Measurements from ENCODE around the gene PARD6G. TPM values are rescaled to one million over a fixed set of nuclear protein-coding genes. Genes with fewer than 3 reads are reported as not detected.
"Not testable (repeated sequence)": the region's sequence is repeated elsewhere in the genome, so short reads cannot be mapped to it uniquely, and the experiment has no call there.

Gene PARD6G
- under 1 TPM in 4 of 5 donors, not detected in 1; 0.15 to 0.96 (median 0.50) TPM for total RNA-seq
- total RNA-seq (2013), result 0.26 TPM
- total RNA-seq, result 0.06 to 4.4 (median 0.55) reads per million in 29 experiments

- POLR2A ChIA-PET, result no interaction called here
- Mint-ChIP-seq H3K4me3 (peak within 1 kb of the TSS; percentile 57 to 77 (median 61)), H3K4me1 (peaks cover 5 to 9% (median 9%) of the 10 kb centered on the region in 3 donors), H3K9me3 (no peaks in the 10 kb centered on the region), H3K27me3 (peaks cover 34 to 46% of the 10 kb centered on the region in 2 donors), H3K27ac (no peak within 1 kb of the TSS), H3K36me3 (no peaks in the 10 kb centered on the region)
- no peaks in the 10 kb centered on the region for H3K9me3 ChIP-seq
- H3K4me1 ChIP-seq (ENCODE audit: control insufficient read depth in 1 of 2, extremely low read depth in 1 of 2, insufficient read depth in 2 of 2, low read length in 2 of 2), result peaks cover 0 to 15% of the 10 kb centered on the region in 2 experiments
- ATAC-seq (replicated peaks in 1 of 4) (peak; percentile 68 to 87 (median 74)), DNase-seq (peak in 32 of 35 experiments; percentile 12 to 72 (median 38))
- WGBS (ENCODE audit: insufficient coverage), result under 1% methylated on average over 28 of the region's 60 CpGs
- peak within 1 kb of the TSS; percentile 40 to 45 for H3K4me3 ChIP-seq (ENCODE audit: control insufficient read depth in 1 of 2, extremely low read depth in 1 of 2, low read length in 1 of 2)
- H3K36me3 ChIP-seq (ENCODE audit: control insufficient read depth in 2 of 2, extremely low read depth in 1 of 2, insufficient read depth in 1 of 2, low read length in 1 of 2), result no peaks in the 10 kb centered on the region
- H3K27me3 ChIP-seq (replicated peaks in 1 of 2; ENCODE audit: control insufficient read depth in 2 of 2, extremely low read depth in 1 of 2, insufficient read depth in 2 of 2, low read length in 1 of 2), result peaks cover 0 to 31% of the 10 kb centered on the region in 2 experiments
- CTCF ChIA-PET, result interaction anchor here in 1 of 2 donors (0.6 kb wide), 1 partner anchor 100 kb away, joined by 3 read pairs; no protein-coding TSS in a partner anchor
- no peak within 1 kb of the TSS for H3K27ac ChIP-seq (ENCODE audit: low read length)
These were observed at the start of gene PARD6G for GRCh38 chr18:80247393-80247841. PARD6G (minus strand) TSS chr18:80247514; CDS start chr18:80247348, 166 bp downstream.

- CTCF ChIA-PET; H3K4me1 Mint-ChIP-seq; H3K27ac ChIP-seq (ENCODE audit: low read length); H3K36me3 ChIP-seq (ENCODE audit: control insufficient read depth in 2 of 2, extremely low read depth in 1 of 2, insufficient read depth in 1 of 2, low read length in 1 of 2); H3K27me3 ChIP-seq (replicated peaks in 1 of 2; ENCODE audit: control insufficient read depth in 2 of 2, extremely low read depth in 1 of 2, insufficient read depth in 2 of 2, low read length in 1 of 2); H3K4me3 ChIP-seq (ENCODE audit: control insufficient read depth in 1 of 2, extremely low read depth in 1 of 2, low read length in 1 of 2); H3K9me3 Mint-ChIP-seq; H3K27ac Mint-ChIP-seq; H3K4me3 Mint-ChIP-seq; POLR2A ChIA-PET; ATAC-seq (replicated peaks in 1 of 4); H3K27me3 Mint-ChIP-seq; H3K36me3 Mint-ChIP-seq; H3K9me3 ChIP-seq; H3K4me1 ChIP-seq (ENCODE audit: control insufficient read depth in 1 of 2, extremely low read depth in 1 of 2, insufficient read depth in 2 of 2, low read length in 2 of 2): not testable (repeated sequence)
- WGBS (ENCODE audit: insufficient coverage), result 84% methylated on average over 37 of the region's 91 CpGs
- DNase-seq, result peak in 10 of 35 experiments; percentile 12 to 40 (median 24)
These were observed 15.1 kb upstream of the PARD6G start for GRCh38 chr18:80262241-80263033.

GRCh38 chr18:80259610-80260009 is 12.3 kb upstream of the PARD6G start:
- Histone ChIP-seq H3K36me3 (ENCODE audit: control insufficient read depth in 2 of 2, extremely low read depth in 1 of 2, insufficient read depth in 1 of 2, low read length in 1 of 2) (no peaks in the 10 kb centered on the region), H3K27me3 (replicated peaks in 1 of 2; ENCODE audit: control insufficient read depth in 2 of 2, extremely low read depth in 1 of 2, insufficient read depth in 2 of 2, low read length in 1 of 2) (peaks cover 0 to 4% of the 10 kb centered on the region in 2 experiments), H3K4me3 (ENCODE audit: control insufficient read depth in 1 of 2, extremely low read depth in 1 of 2, low read length in 1 of 2) (no peak overlapping the region), H3K4me1 (ENCODE audit: control insufficient read depth in 1 of 2, extremely low read depth in 1 of 2, insufficient read depth in 2 of 2, low read length in 2 of 2) (no peaks in the 10 kb centered on the region), H3K9me3 (no peaks in the 10 kb centered on the region), H3K27ac (ENCODE audit: low read length) (no peak overlapping the region)
- ChIA-PET CTCF (interaction anchor here in 1 of 2 donors (1.1 kb wide), 1 partner anchor 8 kb away, joined by 3 read pairs; no protein-coding TSS in a partner anchor), POLR2A (no interaction called here)
- Mint-ChIP-seq H3K27me3 (peaks cover 14 to 19% of the 10 kb centered on the region in 2 donors), H3K4me1 (no peaks in the 10 kb centered on the region), H3K4me3 (no peak overlapping the region), H3K9me3 (no peaks in the 10 kb centered on the region), H3K27ac (no peak overlapping the region), H3K36me3 (no peaks in the 10 kb centered on the region)
- ATAC-seq (replicated peaks in 1 of 4), result no peak
- no CpG with 5 or more reads among the region's 4 CpGs for WGBS (ENCODE audit: insufficient coverage)
- no peak for DNase-seq

GRCh38 chr18:80258640-80259039 is 11.3 kb upstream of the PARD6G start:
- Histone ChIP-seq H3K27ac (ENCODE audit: low read length) (no peak overlapping the region), H3K4me1 (ENCODE audit: control insufficient read depth in 1 of 2, extremely low read depth in 1 of 2, insufficient read depth in 2 of 2, low read length in 2 of 2) (no peaks in the 10 kb centered on the region), H3K4me3 (ENCODE audit: control insufficient read depth in 1 of 2, extremely low read depth in 1 of 2, low read length in 1 of 2) (no peak overlapping the region), H3K27me3 (replicated peaks in 1 of 2; ENCODE audit: control insufficient read depth in 2 of 2, extremely low read depth in 1 of 2, insufficient read depth in 2 of 2, low read length in 1 of 2) (peaks cover 0 to 6% of the 10 kb centered on the region in 2 experiments), H3K36me3 (ENCODE audit: control insufficient read depth in 2 of 2, extremely low read depth in 1 of 2, insufficient read depth in 1 of 2, low read length in 1 of 2) (no peaks in the 10 kb centered on the region), H3K9me3 (no peaks in the 10 kb centered on the region)
- H3K4me1 Mint-ChIP-seq, result no peaks in the 10 kb centered on the region
- no peak overlapping the region for H3K4me3 Mint-ChIP-seq
- CTCF ChIA-PET, result no interaction called here
- no CpG with 5 or more reads among the region's 3 CpGs for WGBS (ENCODE audit: insufficient coverage)
- no peaks in the 10 kb centered on the region for H3K36me3 Mint-ChIP-seq
- ATAC-seq (replicated peaks in 1 of 4) (no peak), DNase-seq (peak in 1 of 35 experiments; percentile 17)
- no peak overlapping the region for H3K27ac Mint-ChIP-seq
- peaks cover 16 to 19% of the 10 kb centered on the region in 2 donors for H3K27me3 Mint-ChIP-seq
- POLR2A ChIA-PET, result no interaction called here
- H3K9me3 Mint-ChIP-seq, result no peaks in the 10 kb centered on the region

- ATAC-seq (replicated peaks in 1 of 4); POLR2A ChIA-PET; H3K4me1 Mint-ChIP-seq; H3K27ac ChIP-seq (ENCODE audit: low read length); H3K9me3 ChIP-seq; H3K27me3 ChIP-seq (replicated peaks in 1 of 2; ENCODE audit: control insufficient read depth in 2 of 2, extremely low read depth in 1 of 2, insufficient read depth in 2 of 2, low read length in 1 of 2); H3K4me3 Mint-ChIP-seq; H3K4me1 ChIP-seq (ENCODE audit: control insufficient read depth in 1 of 2, extremely low read depth in 1 of 2, insufficient read depth in 2 of 2, low read length in 2 of 2); H3K4me3 ChIP-seq (ENCODE audit: control insufficient read depth in 1 of 2, extremely low read depth in 1 of 2, low read length in 1 of 2); H3K36me3 Mint-ChIP-seq; H3K36me3 ChIP-seq (ENCODE audit: control insufficient read depth in 2 of 2, extremely low read depth in 1 of 2, insufficient read depth in 1 of 2, low read length in 1 of 2); H3K27ac Mint-ChIP-seq; H3K9me3 Mint-ChIP-seq; CTCF ChIA-PET: not testable (repeated sequence)
- 23% methylated on average over 4 of the region's 12 CpGs for WGBS (ENCODE audit: insufficient coverage)
- DNase-seq, result peak in 28 of 35 experiments; percentile 10 to 61 (median 42)
- peaks cover 16 to 19% of the 10 kb centered on the region in 2 donors for H3K27me3 Mint-ChIP-seq
These were observed 10.5 kb upstream of the PARD6G start for GRCh38 chr18:80257579-80258543.

GRCh38 chr18:80254971-80255500 is 7.7 kb upstream of the PARD6G start:
- H3K4me3 ChIP-seq (ENCODE audit: control insufficient read depth in 1 of 2, extremely low read depth in 1 of 2, low read length in 1 of 2), result no peak overlapping the region
- H3K27ac Mint-ChIP-seq, result no peak overlapping the region
- H3K36me3 Mint-ChIP-seq, result no peaks in the 10 kb centered on the region
- no peak overlapping the region for H3K4me3 Mint-ChIP-seq
- no peaks in the 10 kb centered on the region for H3K9me3 Mint-ChIP-seq
- peaks cover 16 to 19% of the 10 kb centered on the region in 2 donors for H3K27me3 Mint-ChIP-seq
- H3K27ac ChIP-seq (ENCODE audit: low read length), result no peak overlapping the region
- H3K4me1 ChIP-seq (ENCODE audit: control insufficient read depth in 1 of 2, extremely low read depth in 1 of 2, insufficient read depth in 2 of 2, low read length in 2 of 2), result no peaks in the 10 kb centered on the region
- WGBS (ENCODE audit: insufficient coverage), result 68% methylated on average over 5 of the region's 6 CpGs
- no peak for DNase-seq
- CTCF ChIA-PET, result no interaction called here
- H3K4me1 Mint-ChIP-seq, result no peaks in the 10 kb centered on the region
- POLR2A ChIA-PET, result no interaction called here
- no peak for ATAC-seq (replicated peaks in 1 of 4)
- H3K36me3 ChIP-seq (ENCODE audit: control insufficient read depth in 2 of 2, extremely low read depth in 1 of 2, insufficient read depth in 1 of 2, low read length in 1 of 2), result no peaks in the 10 kb centered on the region
- H3K9me3 ChIP-seq, result no peaks in the 10 kb centered on the region
- H3K27me3 ChIP-seq (replicated peaks in 1 of 2; ENCODE audit: control insufficient read depth in 2 of 2, extremely low read depth in 1 of 2, insufficient read depth in 2 of 2, low read length in 1 of 2), result peaks cover 0 to 6% of the 10 kb centered on the region in 2 experiments

Data from T-cell (primary cell).